ENCODE data around the gene MMP2. TPM values are rescaled to one million over a fixed set of nuclear protein-coding genes. Genes with fewer than 3 reads are reported as not detected.
A peak's percentile ranks its signal among the peaks of the same experiment; 100 is the strongest.

Gene MMP2
- polyA plus RNA-seq, 1 donor: 87.5 TPM

DNA sequence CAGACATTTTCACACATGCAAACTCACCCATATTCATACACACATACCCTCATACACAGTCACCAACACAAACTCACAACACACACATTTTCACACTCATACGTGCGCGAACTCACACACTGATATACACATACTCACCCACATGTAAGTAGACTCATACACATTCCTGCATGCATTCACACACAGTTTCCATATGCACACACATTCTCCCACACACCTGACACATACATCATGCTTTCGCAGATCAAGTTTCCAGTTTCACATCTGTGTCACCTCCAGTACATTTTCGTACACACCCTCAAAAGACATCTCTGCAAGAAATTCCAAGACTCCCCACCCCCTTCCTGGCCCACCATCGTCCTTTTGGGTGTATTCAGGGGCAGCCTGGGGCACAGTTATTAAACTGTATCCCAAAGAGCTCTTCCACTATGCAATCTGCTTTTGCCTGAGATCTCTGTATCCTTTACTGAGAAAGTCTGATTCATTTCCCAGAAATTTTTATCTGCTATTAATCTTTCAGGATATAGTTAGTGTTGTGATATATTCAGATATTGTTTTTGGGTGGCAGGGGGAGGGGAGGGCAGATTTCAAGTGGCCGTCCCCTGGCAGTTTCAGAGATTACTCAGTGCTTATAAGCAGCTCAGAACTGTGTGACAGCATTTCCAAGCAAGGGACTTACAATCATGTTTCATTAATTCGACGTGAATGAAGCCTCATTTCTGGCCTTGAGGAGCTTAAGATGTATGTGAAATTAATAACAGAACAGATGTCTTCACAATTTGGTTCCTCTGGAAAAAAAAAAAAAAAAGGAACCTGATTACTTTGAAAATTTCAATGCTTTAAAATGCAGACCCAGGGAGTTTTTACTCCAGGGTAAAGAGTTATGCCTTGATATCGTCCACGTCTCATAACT, 35.3 kb upstream of the MMP2 start:
- no peaks in the 10 kb centered on the region for H3K36me3 ChIP-seq (ENCODE audit: control insufficient read depth, insufficient read depth, low read length)
- WGBS (ENCODE audit: insufficient coverage, low lambda C conversion rate): 67% methylated on average over 3 of the region's 11 CpGs
- no peak overlapping the region for H3K27ac ChIP-seq (ENCODE audit: low read length)
- H3K9me3 ChIP-seq (ENCODE audit: control insufficient read depth, low read depth, low read length): no peaks in the 10 kb centered on the region
- no peak overlapping the region for H3K4me3 ChIP-seq (ENCODE audit: low read length)
- no peak for DNase-seq
- H3K27me3 ChIP-seq (ENCODE audit: control insufficient read depth, insufficient read depth, low read length): no peaks in the 10 kb centered on the region
- no peaks in the 10 kb centered on the region for H3K4me1 ChIP-seq (ENCODE audit: control insufficient read depth, insufficient read depth, low read length)

DNA sequence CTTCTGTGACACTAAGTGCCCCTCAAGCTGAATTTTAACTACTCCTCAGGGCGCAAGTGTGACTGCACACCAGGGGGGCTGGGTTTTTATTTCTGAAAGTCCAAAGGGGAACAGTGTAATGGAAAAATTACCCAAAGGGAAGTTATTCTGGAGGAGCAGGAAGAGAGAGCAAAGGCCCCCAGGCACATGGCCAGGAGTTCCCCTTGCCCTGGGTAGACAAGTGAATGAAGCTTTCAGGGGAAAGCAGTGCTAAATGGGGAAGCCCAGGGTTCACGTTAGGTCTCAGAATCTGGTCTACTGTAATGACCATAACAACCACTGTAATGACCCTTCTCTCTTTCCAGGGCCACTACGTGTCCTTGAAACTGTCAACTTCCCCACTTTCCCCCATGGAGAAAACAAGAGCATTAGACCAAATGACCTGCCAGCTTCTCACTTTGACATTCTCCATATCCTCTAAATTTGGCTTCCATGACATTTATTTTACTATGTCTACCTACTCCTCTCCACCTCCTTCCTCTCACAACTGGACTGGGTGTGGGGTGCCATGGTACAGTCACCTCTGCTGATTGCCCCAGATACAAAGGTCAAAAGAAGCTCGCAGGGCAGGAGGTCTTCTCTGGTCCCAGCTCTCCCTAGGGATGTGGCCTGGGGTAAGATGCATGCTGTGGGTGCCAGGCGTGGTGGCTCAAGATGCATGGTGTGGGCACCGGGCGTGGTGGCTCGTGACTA, 34.1 kb upstream of the MMP2 start:
- H3K36me3 ChIP-seq (ENCODE audit: control insufficient read depth, insufficient read depth, low read length): no peaks in the 10 kb centered on the region
- DNase-seq: peak in 1 of 2 donors; percentile 16
- no peak overlapping the region for H3K27ac ChIP-seq (ENCODE audit: low read length)
- H3K9me3 ChIP-seq (ENCODE audit: control insufficient read depth, low read depth, low read length): no peaks in the 10 kb centered on the region
- WGBS (ENCODE audit: insufficient coverage, low lambda C conversion rate): no CpG with 5 or more reads among the region's 8 CpGs
- H3K4me3 ChIP-seq (ENCODE audit: low read length): no peak overlapping the region
- no peaks in the 10 kb centered on the region for H3K27me3 ChIP-seq (ENCODE audit: control insufficient read depth, insufficient read depth, low read length)
- H3K4me1 ChIP-seq (ENCODE audit: control insufficient read depth, insufficient read depth, low read length): no peaks in the 10 kb centered on the region

GRCh38 chr16:55447231-55447630, 31.8 kb upstream of the MMP2 start:
- Histone ChIP-seq H3K27ac (ENCODE audit: low read length) (no peak overlapping the region), H3K4me3 (ENCODE audit: low read length) (no peak overlapping the region), H3K27me3 (ENCODE audit: control insufficient read depth, insufficient read depth, low read length) (no peaks in the 10 kb centered on the region), H3K4me1 (ENCODE audit: control insufficient read depth, insufficient read depth, low read length) (no peaks in the 10 kb centered on the region), H3K36me3 (ENCODE audit: control insufficient read depth, insufficient read depth, low read length) (no peaks in the 10 kb centered on the region), H3K9me3 (ENCODE audit: control insufficient read depth, low read depth, low read length) (no peaks in the 10 kb centered on the region)
- 100% methylated on average over 1 of the region's 12 CpGs for WGBS (ENCODE audit: insufficient coverage, low lambda C conversion rate)
- DNase-seq: no peak

DNA sequence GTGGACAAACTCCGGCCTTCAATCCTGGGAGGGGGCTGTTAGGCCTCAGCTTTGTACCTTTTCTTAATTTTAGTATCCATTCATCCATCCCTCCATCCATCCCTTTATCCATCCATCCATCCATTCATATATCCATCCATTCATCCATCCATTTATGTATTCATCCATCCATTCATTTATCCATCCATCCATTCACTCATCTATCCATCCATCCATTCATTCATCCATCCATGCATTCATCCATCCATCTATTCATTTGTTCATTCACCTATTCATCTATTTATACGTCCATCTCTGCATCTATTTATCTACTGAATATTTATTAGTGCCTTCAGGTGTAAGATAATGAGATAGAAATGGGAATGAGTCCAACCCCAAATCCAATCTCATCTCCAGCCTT, 26.0 kb upstream of the MMP2 start:
- no peaks in the 10 kb centered on the region for H3K27me3 ChIP-seq (ENCODE audit: control insufficient read depth, insufficient read depth, low read length)
- DNase-seq: no peak
- H3K36me3 ChIP-seq (ENCODE audit: control insufficient read depth, insufficient read depth, low read length): no peaks in the 10 kb centered on the region
- no peak overlapping the region for H3K4me3 ChIP-seq (ENCODE audit: low read length)
- no peaks in the 10 kb centered on the region for H3K9me3 ChIP-seq (ENCODE audit: control insufficient read depth, low read depth, low read length)
- H3K27ac ChIP-seq (ENCODE audit: low read length): no peak overlapping the region
- H3K4me1 ChIP-seq (ENCODE audit: control insufficient read depth, insufficient read depth, low read length): no peaks in the 10 kb centered on the region
- WGBS (ENCODE audit: insufficient coverage, low lambda C conversion rate): 86% methylated on average over 1 of the region's 2 CpGs

DNA sequence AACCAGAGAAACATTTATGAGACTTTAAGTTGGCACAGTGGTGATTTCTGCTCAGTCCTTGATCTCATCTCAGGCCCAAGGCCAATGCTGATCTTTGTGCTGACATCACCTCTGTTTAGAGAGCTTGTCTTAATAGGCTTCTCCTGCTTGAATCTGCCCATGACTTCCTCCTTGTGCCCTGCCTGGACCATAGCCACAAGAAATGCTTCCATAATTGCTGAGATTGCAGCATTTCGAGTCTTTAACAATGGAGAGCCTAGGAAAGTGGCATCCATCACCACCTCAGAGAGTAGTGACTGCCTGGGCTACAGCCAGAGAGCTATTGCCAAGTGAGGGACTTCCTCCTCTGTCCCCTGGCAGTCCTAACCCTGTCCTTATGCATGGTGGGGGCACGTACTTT, 25.1 kb upstream of the MMP2 start:
- no peaks in the 10 kb centered on the region for H3K4me1 ChIP-seq (ENCODE audit: control insufficient read depth, insufficient read depth, low read length)
- no peak for DNase-seq
- 100% methylated on average over 1 of the region's 2 CpGs for WGBS (ENCODE audit: insufficient coverage, low lambda C conversion rate)
- no peaks in the 10 kb centered on the region for H3K36me3 ChIP-seq (ENCODE audit: control insufficient read depth, insufficient read depth, low read length)
- H3K4me3 ChIP-seq (ENCODE audit: low read length): no peak overlapping the region
- no peaks in the 10 kb centered on the region for H3K27me3 ChIP-seq (ENCODE audit: control insufficient read depth, insufficient read depth, low read length)
- H3K27ac ChIP-seq (ENCODE audit: low read length): no peak overlapping the region
- no peaks in the 10 kb centered on the region for H3K9me3 ChIP-seq (ENCODE audit: control insufficient read depth, low read depth, low read length)

DNA sequence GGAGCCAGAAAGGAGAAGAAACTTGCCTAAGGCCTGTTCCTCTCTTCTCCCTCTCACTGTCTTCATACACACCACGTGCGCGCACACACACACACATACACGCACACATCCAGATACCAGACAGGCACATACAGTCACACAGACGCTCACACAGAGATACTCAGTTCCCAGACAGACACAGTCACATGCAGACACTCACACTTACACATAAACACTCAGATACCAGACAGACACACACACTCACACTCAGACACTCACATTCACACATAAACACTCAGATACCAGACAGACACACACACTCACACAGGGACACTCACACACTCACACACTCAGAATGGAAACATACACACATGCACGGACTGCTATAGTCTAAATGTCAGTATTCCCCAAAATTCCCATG, 24.1 kb upstream of the MMP2 start:
- no peaks in the 10 kb centered on the region for H3K9me3 ChIP-seq (ENCODE audit: control insufficient read depth, low read depth, low read length)
- H3K27ac ChIP-seq (ENCODE audit: low read length): no peak overlapping the region
- H3K4me1 ChIP-seq (ENCODE audit: control insufficient read depth, insufficient read depth, low read length): no peaks in the 10 kb centered on the region
- H3K4me3 ChIP-seq (ENCODE audit: low read length): no peak overlapping the region
- no peaks in the 10 kb centered on the region for H3K36me3 ChIP-seq (ENCODE audit: control insufficient read depth, insufficient read depth, low read length)
- no CpG with 5 or more reads among the region's 6 CpGs for WGBS (ENCODE audit: insufficient coverage, low lambda C conversion rate)
- DNase-seq: no peak
- H3K27me3 ChIP-seq (ENCODE audit: control insufficient read depth, insufficient read depth, low read length): no peaks in the 10 kb centered on the region

DNA sequence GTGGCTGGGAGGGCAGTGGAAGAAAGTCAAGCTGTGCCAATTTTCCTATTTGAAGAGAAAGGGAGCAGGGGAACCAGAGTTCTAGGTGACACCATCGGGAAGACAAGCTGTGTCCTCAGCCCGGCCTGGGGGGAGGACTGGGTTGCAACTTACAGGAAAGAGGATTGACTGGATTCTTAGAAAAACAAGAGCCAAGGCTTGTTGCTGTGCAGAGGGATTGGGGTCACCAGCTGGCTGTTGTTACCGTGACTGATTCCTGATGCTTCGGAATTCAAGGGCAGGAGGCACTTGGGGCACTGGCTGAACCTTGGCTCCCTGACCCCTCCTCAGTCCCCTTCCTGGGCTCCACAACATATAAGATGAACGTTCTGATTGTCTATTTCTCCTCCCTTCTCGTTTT, 16.8 kb upstream of the MMP2 start:
- Histone ChIP-seq H3K4me3 (ENCODE audit: low read length) (no peak overlapping the region), H3K27ac (ENCODE audit: low read length) (no peak overlapping the region), H3K9me3 (ENCODE audit: control insufficient read depth, low read depth, low read length) (no peaks in the 10 kb centered on the region), H3K4me1 (ENCODE audit: control insufficient read depth, insufficient read depth, low read length) (no peaks in the 10 kb centered on the region), H3K27me3 (ENCODE audit: control insufficient read depth, insufficient read depth, low read length) (no peaks in the 10 kb centered on the region), H3K36me3 (ENCODE audit: control insufficient read depth, insufficient read depth, low read length) (no peaks in the 10 kb centered on the region)
- no peak for DNase-seq
- no CpG with 5 or more reads among the region's 6 CpGs for WGBS (ENCODE audit: insufficient coverage, low lambda C conversion rate)

- DNase-seq: no peak
- Histone ChIP-seq H3K9me3 (ENCODE audit: control insufficient read depth, low read depth, low read length) (no peaks in the 10 kb centered on the region), H3K4me3 (ENCODE audit: low read length) (no peak overlapping the region), H3K36me3 (ENCODE audit: control insufficient read depth, insufficient read depth, low read length) (no peaks in the 10 kb centered on the region), H3K27me3 (ENCODE audit: control insufficient read depth, insufficient read depth, low read length) (no peaks in the 10 kb centered on the region), H3K27ac (ENCODE audit: low read length) (no peak overlapping the region), H3K4me1 (ENCODE audit: control insufficient read depth, insufficient read depth, low read length) (no peaks in the 10 kb centered on the region)
- WGBS (ENCODE audit: insufficient coverage, low lambda C conversion rate): no CpG with 5 or more reads among the region's 4 CpGs
These were observed 14.6 kb upstream of the MMP2 start for GRCh38 chr16:55464375-55464774.

- Histone ChIP-seq H3K36me3 (ENCODE audit: control insufficient read depth, insufficient read depth, low read length) (no peaks in the 10 kb centered on the region), H3K9me3 (ENCODE audit: control insufficient read depth, low read depth, low read length) (no peaks in the 10 kb centered on the region), H3K4me1 (ENCODE audit: control insufficient read depth, insufficient read depth, low read length) (no peaks in the 10 kb centered on the region), H3K27me3 (ENCODE audit: control insufficient read depth, insufficient read depth, low read length) (no peaks in the 10 kb centered on the region), H3K27ac (ENCODE audit: low read length) (no peak overlapping the region), H3K4me3 (ENCODE audit: low read length) (no peak overlapping the region)
- no CpG with 5 or more reads among the region's 19 CpGs for WGBS (ENCODE audit: insufficient coverage, low lambda C conversion rate)
- DNase-seq: peak; percentile 63 to 78
These were observed 13.7 kb upstream of the MMP2 start for GRCh38 chr16:55465077-55465896.

- H3K4me3 ChIP-seq (ENCODE audit: low read length): no peak overlapping the region
- no peaks in the 10 kb centered on the region for H3K36me3 ChIP-seq (ENCODE audit: control insufficient read depth, insufficient read depth, low read length)
- no peak for DNase-seq
- WGBS (ENCODE audit: insufficient coverage, low lambda C conversion rate): no CpG with 5 or more reads among the region's 4 CpGs
- H3K27ac ChIP-seq (ENCODE audit: low read length): no peak overlapping the region
- no peaks in the 10 kb centered on the region for H3K27me3 ChIP-seq (ENCODE audit: control insufficient read depth, insufficient read depth, low read length)
- no peaks in the 10 kb centered on the region for H3K9me3 ChIP-seq (ENCODE audit: control insufficient read depth, low read depth, low read length)
- H3K4me1 ChIP-seq (ENCODE audit: control insufficient read depth, insufficient read depth, low read length): no peaks in the 10 kb centered on the region
These were observed 12.8 kb upstream of the MMP2 start for GRCh38 chr16:55466209-55466608.

All from large intestine (tissue), 3 donors.